ENCODE data around the gene COA1. TPM values are rescaled to one million over a fixed set of nuclear protein-coding genes. Genes with fewer than 3 reads are reported as not detected.

The COA1 gene
- total RNA-seq, 4 donors from 2014 or later = 31.8 to 53.2 (median 39.8) TPM

DNA sequence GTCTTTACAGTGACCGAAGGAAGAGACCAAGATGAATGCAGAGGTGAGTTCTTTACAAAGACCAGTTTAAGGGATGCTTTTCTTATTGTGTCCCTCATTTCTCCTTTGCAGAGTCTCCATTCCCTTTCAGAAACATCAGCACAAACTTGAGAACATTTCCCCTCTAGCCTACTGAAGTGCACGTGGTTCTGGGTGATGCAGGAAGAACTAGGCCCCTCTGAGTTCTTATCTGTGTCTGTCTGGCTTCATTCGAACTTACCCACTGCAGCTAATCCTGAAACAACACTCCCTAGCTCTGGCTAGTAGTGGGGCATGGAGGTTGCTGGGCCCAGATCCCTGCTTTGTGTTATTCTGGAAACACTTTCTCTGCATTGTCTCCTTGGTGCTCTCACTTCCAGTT is 41.8 kb upstream of the COA1 start:
- Histone ChIP-seq H3K4me3 (no peak overlapping the region), H3K9me3 (no peaks in the 10 kb centered on the region), H3K36me3 (no peaks in the 10 kb centered on the region), H3K27me3 (no peaks in the 10 kb centered on the region), H3K4me1 (no peaks in the 10 kb centered on the region), H3K27ac (no peak overlapping the region)
- intact Hi-C loops (cut with DNase I; ENCODE audit: low total_unique reads) = no loop called here
- DNase-seq = no peak
- 58 to 70% methylated on average over 3 of the region's 3 CpGs for WGBS, 2 donors (ENCODE audit: low coverage in 1 of 2)
- TF ChIP-seq POLR2AphosphoS5 (IDR thresholded peaks at IDR 0.05) = no peak
- TF ChIP-seq CTCF (IDR thresholded peaks at IDR 0.05) = no peak
- TF ChIP-seq POLR2A (IDR thresholded peaks at IDR 0.05) = no peak
- TF ChIP-seq EP300 (IDR thresholded peaks at IDR 0.05; ENCODE audit: low read depth) = no peak
- in situ Hi-C loops (cut with MboI; ENCODE audit: low pct_ligation_motif_present in 1 of 4, low pct_unique_long_range_greater_than_20kb in 1 of 4, low sequenced_read_pairs in 3 of 4) = no loop called here

GRCh38 chr7:43769791-43770465 is 40.6 kb upstream of the COA1 start:
- TF ChIP-seq EP300 (IDR thresholded peaks at IDR 0.05; ENCODE audit: low read depth) (no peak), CTCF (IDR thresholded peaks at IDR 0.05) (no peak), POLR2AphosphoS5 (IDR thresholded peaks at IDR 0.05) (no peak), POLR2A (IDR thresholded peaks at IDR 0.05) (no peak)
- 63 to 86% methylated on average over 4 to 10 of the region's 10 CpGs for WGBS, 2 donors (ENCODE audit: low coverage in 1 of 2)

DNA sequence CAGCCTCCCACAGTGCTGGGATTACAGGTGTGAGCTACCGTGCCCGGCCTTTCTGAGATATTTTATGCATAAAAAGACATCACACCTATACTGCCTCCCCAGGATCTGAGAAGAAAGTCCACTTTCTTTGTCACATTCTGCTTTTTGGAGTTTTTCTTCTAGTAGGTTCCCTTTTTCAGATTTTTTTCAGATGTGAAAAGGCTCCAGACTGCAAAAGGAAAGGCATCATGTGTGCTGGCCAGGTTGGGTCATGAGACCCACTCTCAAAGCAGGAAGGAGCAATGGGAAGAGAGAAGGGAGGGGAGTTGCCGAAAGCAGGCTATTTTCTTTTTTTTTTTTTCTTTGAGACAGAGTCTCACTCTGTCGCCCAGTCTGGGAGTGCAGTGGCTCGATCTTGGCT is 40.0 kb upstream of the COA1 start:
- 90 to 92% methylated on average over 5 of the region's 5 CpGs for WGBS, 2 donors (ENCODE audit: low coverage in 1 of 2)

More at GRCh38 chr7:43769791-43770465, 40.6 kb upstream of the COA1 start:
- Histone ChIP-seq H3K9me3 (no peaks in the 10 kb centered on the region), H3K36me3 (no peaks in the 10 kb centered on the region), H3K4me1 (peaks cover under 1 to 6% (median 2%) of the 10 kb centered on the region in 4 donors), H3K27ac (no peak overlapping the region), H3K27me3 (no peaks in the 10 kb centered on the region), H3K4me3 (no peak overlapping the region)
- in situ Hi-C loops (cut with MboI; ENCODE audit: low pct_ligation_motif_present in 1 of 4, low pct_unique_long_range_greater_than_20kb in 1 of 4, low sequenced_read_pairs in 3 of 4) (no loop called here), intact Hi-C loops (cut with DNase I; ENCODE audit: low total_unique reads) (loop anchor here (10.0 kb wide), 1 partner anchor 45 kb away; no protein-coding TSS in a partner anchor)
- DNase-seq = no peak

GRCh38 chr7:43768887-43769272 is 39.6 kb upstream of the COA1 start:
- Histone ChIP-seq H3K4me3 (no peak overlapping the region), H3K4me1 (peaks cover 4 to 16% (median 8%) of the 10 kb centered on the region in 4 donors), H3K36me3 (no peaks in the 10 kb centered on the region), H3K27ac (no peak overlapping the region), H3K9me3 (no peaks in the 10 kb centered on the region), H3K27me3 (no peaks in the 10 kb centered on the region)
- WGBS, 2 donors (ENCODE audit: low coverage in 1 of 2) = 88 to 94% methylated on average over 4 of the region's 4 CpGs
- no peak for DNase-seq
- TF ChIP-seq CTCF (IDR thresholded peaks at IDR 0.05) (no peak), POLR2A (IDR thresholded peaks at IDR 0.05) (no peak), POLR2AphosphoS5 (IDR thresholded peaks at IDR 0.05) (no peak), EP300 (IDR thresholded peaks at IDR 0.05; ENCODE audit: low read depth) (no peak)
- in situ Hi-C loops (cut with MboI; ENCODE audit: low pct_ligation_motif_present in 1 of 4, low pct_unique_long_range_greater_than_20kb in 1 of 4, low sequenced_read_pairs in 3 of 4) (no loop called here), intact Hi-C loops (cut with DNase I; ENCODE audit: low total_unique reads) (loop anchor here (10.0 kb wide), 1 partner anchor 46 kb away; no protein-coding TSS in a partner anchor)

More for the DNA sequence above, 40.0 kb upstream of the COA1 start:
- in situ Hi-C loops (cut with MboI; ENCODE audit: low pct_ligation_motif_present in 1 of 4, low pct_unique_long_range_greater_than_20kb in 1 of 4, low sequenced_read_pairs in 3 of 4) = no loop called here
- TF ChIP-seq CTCF (IDR thresholded peaks at IDR 0.05) (no peak), POLR2AphosphoS5 (IDR thresholded peaks at IDR 0.05) (no peak), POLR2A (IDR thresholded peaks at IDR 0.05) (no peak), EP300 (IDR thresholded peaks at IDR 0.05; ENCODE audit: low read depth) (no peak)
- intact Hi-C loops (cut with DNase I; ENCODE audit: low total_unique reads) = loop anchor here (10.0 kb wide), 1 partner anchor 46 kb away; no protein-coding TSS in a partner anchor
- DNase-seq = no peak
- H3K27ac ChIP-seq = no peak overlapping the region
- no peak overlapping the region for H3K4me3 ChIP-seq
- H3K4me1 ChIP-seq = peaks cover 4 to 13% (median 7%) of the 10 kb centered on the region in 4 donors
- no peaks in the 10 kb centered on the region for H3K9me3 ChIP-seq
- H3K27me3 ChIP-seq = no peaks in the 10 kb centered on the region
- H3K36me3 ChIP-seq = no peaks in the 10 kb centered on the region
